Omental fat pad (tissue), 4 donors: Measurements from ENCODE around the gene TMEM259. TPM values are rescaled to one million over a fixed set of nuclear protein-coding genes. Genes with fewer than 3 reads are reported as not detected.

Experiments
- ATAC-seq: fragments of 150-250 bp; one replicate; pipeline ENCODE4 v1.9.1; 2016; ENCODE audit warnings: mild to moderate bottlenecking, moderate library complexity; ENCODE audit not compliant: low FRiP score
- DNase-seq: peaks from one replicate; pipeline ENCODE4 v3.0.0-alpha.2; 2019; ENCODE audit warnings: low spot score
- total RNA-seq, 4 donors: library from RNA; depleted of rRNA; stranded (reverse); fragments of >200 nt; gene quantifications; one replicate each; pipeline ENCODE4 v1.1.0, GENCODE V29; 2016
- TF ChIP-seq, protein P1 (sequence below), 3 donors: fragments of 450-650 bp; IDR thresholded peaks; one replicate each; pipeline ENCODE4 v1.5.1; 2016 to 2017; ENCODE audit warnings: antibody characterized with exemption in 3 of 3, mild to moderate bottlenecking in 3 of 3, moderate library complexity in 2 of 3

Gene TMEM259
- total RNA-seq, 4 donors from 2014 or later, result 112 to 164 (median 161) TPM

- TF ChIP-seq, protein P1, sequence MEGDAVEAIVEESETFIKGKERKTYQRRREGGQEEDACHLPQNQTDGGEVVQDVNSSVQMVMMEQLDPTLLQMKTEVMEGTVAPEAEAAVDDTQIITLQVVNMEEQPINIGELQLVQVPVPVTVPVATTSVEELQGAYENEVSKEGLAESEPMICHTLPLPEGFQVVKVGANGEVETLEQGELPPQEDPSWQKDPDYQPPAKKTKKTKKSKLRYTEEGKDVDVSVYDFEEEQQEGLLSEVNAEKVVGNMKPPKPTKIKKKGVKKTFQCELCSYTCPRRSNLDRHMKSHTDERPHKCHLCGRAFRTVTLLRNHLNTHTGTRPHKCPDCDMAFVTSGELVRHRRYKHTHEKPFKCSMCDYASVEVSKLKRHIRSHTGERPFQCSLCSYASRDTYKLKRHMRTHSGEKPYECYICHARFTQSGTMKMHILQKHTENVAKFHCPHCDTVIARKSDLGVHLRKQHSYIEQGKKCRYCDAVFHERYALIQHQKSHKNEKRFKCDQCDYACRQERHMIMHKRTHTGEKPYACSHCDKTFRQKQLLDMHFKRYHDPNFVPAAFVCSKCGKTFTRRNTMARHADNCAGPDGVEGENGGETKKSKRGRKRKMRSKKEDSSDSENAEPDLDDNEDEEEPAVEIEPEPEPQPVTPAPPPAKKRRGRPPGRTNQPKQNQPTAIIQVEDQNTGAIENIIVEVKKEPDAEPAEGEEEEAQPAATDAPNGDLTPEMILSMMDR (IDR thresholded peaks at IDR 0.05), result no peak
- ATAC-seq, result no peak
Measured at GRCh38 chr19:989381-990081, 31.4 kb downstream of the TMEM259 start.

DNA sequence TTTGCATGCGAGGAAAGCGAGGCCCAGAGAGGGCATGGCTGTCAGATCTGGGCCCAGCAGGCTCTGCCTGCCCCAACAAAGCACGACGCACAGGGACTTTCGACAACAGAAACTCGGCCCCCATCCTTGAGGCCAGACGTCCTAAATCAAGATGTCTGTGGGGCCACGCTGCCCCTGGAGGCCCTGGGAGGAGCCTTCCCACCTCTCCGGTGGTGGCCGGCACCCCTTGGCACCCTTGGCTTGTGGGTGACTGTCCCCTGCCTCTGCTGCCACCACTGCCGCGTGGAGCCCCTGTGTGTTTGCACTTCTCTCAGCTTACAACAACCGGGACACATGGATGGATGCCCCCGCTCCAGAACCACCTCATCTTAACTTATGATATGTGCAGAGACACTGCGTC is 32.4 kb downstream of the TMEM259 start:
- DNase-seq, result no peak
- TF ChIP-seq, protein P1 (IDR thresholded peaks at IDR 0.05), result no peak
- ATAC-seq, result no peak

More at GRCh38 chr19:989381-990081, 31.4 kb downstream of the TMEM259 start:
- no peak for DNase-seq

GRCh38 chr19:988081-988480 is 32.8 kb downstream of the TMEM259 start:
- ATAC-seq (no peak), DNase-seq (no peak)
- TF ChIP-seq, protein P1 (IDR thresholded peaks at IDR 0.05), result no peak

DNA sequence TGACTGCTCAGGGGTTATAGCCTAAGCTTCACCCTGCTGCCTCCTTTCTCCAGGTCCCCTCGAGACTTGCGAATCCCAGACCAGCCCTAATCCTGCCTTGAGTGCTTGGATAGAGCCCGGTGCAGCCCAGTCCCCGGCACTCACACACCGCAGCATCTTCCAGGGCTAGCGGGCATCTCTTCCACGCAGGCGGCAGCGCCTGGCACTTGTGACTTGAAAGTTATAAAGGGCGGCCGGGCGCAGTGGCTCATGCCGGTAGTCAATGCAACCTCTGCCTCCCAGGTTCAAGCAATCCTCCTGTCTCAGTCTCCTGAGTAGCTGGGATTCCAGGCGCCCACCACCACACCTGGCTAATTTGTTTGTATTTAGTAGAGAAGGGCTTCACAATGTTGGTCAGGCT is 34.8 kb downstream of the TMEM259 start:
- no peak for DNase-seq
- TF ChIP-seq, protein P1 (IDR thresholded peaks at IDR 0.05), result no peak
- no peak for ATAC-seq

DNA sequence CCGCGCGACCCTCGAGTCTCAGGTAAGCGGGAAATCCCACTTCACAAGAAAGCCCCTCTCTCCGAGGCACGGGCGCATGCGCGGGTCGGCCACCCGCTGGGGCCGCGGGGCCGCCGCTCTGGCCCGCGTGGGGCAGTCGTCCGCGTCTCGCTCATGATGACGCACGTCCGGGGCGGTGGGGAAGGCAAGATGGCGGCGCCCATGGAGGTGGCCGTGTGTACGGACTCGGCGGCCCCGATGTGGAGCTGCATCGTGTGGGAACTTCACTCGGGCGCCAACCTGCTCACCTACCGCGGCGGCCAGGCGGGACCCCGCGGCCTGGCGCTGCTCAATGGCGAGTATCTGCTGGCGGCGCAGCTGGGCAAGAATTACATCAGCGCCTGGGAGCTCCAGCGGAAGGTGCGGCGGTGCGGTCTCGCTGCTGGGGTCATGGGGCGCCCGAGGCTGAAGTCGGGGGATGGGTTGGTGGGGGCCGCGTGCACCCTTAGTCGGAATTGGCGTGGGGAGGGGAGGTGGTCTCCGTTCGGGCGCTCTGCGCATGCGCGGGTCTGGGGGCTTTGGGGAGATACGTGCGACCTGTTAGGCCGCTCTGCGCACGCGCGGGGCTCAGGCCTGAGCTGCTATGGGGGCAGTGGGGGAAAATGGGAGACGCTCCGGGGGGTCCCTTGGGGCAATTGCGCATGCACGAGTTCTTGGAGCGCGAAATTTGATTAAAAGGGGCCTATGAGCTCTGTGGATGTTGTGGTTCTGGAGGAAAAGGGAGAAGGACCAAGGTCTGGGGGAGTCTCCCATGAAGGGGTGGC is 36.6 kb downstream of the TMEM259 start, which contains the start of gene WDR18:
Gene WDR18, plus strand, starts transcription at position 181 of the 803 bp plus-strand sequence. Its CDS starts 9 bp downstream, at position 190.
- DNase-seq (peak; percentile 88), ATAC-seq (peak; percentile 88)
- TF ChIP-seq, protein P1 (IDR thresholded peaks at IDR 0.05), result peak in 1 of 3 donors; percentile 6

DNA sequence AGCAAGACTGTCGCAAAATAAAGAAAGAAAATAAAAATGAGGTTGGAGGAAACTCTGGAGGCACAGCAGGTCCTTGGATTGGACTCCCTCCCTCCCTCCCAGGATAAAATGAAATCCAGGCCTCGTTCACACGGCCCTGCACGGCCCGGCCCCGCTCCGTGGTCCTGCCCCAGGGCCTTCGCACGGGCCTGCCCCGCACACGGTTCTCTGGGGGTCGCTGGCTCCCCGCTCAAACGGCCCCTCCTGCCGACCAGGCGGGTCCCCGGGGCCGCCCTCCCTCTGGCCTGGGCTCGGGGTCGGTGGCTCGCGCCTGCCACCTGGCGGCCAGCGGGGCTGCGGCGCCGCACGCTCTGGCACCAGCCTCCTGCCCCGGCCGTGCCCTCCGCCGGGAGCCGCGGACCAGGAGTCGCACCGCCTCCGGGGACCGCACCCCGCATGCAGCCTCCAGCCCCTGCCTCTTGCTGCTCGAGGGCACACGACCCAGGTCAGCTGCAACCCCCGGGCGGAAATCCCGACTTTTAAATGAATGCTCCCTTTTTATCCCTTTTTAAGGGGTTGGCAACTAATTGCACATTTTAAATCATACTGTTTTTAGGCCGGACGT is 38.3 kb downstream of the TMEM259 start:
- TF ChIP-seq, protein P1 (IDR thresholded peaks at IDR 0.05), result peak in 2 of 3 donors; percentile 93 to 97
- ATAC-seq (peak; percentile 65), DNase-seq (no peak)
